ENCODE measurements around the gene TSC22D1.

GRCh38 chr13:44618326-44618725, 42.2 kb upstream of the TSC22D1 start:
- TF ChIP-seq, protein P1, sequence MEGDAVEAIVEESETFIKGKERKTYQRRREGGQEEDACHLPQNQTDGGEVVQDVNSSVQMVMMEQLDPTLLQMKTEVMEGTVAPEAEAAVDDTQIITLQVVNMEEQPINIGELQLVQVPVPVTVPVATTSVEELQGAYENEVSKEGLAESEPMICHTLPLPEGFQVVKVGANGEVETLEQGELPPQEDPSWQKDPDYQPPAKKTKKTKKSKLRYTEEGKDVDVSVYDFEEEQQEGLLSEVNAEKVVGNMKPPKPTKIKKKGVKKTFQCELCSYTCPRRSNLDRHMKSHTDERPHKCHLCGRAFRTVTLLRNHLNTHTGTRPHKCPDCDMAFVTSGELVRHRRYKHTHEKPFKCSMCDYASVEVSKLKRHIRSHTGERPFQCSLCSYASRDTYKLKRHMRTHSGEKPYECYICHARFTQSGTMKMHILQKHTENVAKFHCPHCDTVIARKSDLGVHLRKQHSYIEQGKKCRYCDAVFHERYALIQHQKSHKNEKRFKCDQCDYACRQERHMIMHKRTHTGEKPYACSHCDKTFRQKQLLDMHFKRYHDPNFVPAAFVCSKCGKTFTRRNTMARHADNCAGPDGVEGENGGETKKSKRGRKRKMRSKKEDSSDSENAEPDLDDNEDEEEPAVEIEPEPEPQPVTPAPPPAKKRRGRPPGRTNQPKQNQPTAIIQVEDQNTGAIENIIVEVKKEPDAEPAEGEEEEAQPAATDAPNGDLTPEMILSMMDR (conservative IDR thresholded peaks at IDR 0.05; ENCODE audit: low read depth, low read length): no peak
- no peak for TF ChIP-seq CEBPB (IDR thresholded peaks at IDR 0.05; ENCODE audit: low read depth, low read length)
- TF ChIP-seq, protein P2, sequence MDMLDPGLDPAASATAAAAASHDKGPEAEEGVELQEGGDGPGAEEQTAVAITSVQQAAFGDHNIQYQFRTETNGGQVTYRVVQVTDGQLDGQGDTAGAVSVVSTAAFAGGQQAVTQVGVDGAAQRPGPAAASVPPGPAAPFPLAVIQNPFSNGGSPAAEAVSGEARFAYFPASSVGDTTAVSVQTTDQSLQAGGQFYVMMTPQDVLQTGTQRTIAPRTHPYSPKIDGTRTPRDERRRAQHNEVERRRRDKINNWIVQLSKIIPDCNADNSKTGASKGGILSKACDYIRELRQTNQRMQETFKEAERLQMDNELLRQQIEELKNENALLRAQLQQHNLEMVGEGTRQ (IDR thresholded peaks at IDR 0.05; ENCODE audit: low read depth, low read length): no peak
- TF ChIP-seq RCOR1 (IDR thresholded peaks at IDR 0.05; ENCODE audit: insufficient replicate concordance, low read length): no peak
- TF ChIP-seq, protein P3, sequence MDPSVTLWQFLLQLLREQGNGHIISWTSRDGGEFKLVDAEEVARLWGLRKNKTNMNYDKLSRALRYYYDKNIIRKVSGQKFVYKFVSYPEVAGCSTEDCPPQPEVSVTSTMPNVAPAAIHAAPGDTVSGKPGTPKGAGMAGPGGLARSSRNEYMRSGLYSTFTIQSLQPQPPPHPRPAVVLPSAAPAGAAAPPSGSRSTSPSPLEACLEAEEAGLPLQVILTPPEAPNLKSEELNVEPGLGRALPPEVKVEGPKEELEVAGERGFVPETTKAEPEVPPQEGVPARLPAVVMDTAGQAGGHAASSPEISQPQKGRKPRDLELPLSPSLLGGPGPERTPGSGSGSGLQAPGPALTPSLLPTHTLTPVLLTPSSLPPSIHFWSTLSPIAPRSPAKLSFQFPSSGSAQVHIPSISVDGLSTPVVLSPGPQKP (IDR thresholded peaks at IDR 0.05; ENCODE audit: borderline replicate concordance, low read depth, low read length): no peak
- TF ChIP-seq MAZ (IDR thresholded peaks at IDR 0.05; ENCODE audit: borderline replicate concordance, low read depth, low read length): no peak
- TF ChIP-seq POLR2A (IDR thresholded peaks at IDR 0.05; ENCODE audit: low read depth, low read length): no peak
- TF ChIP-seq SMC3 (IDR thresholded peaks at IDR 0.05; ENCODE audit: low read depth, low read length): no peak
- TF ChIP-seq BHLHE40 (IDR thresholded peaks at IDR 0.05; ENCODE audit: low read depth, low read length): no peak

All from IMR-90 (cell line).